GM18511 (cell line): ENCODE results near the gene MAP3K7CL.
A peak's percentile ranks its signal among the peaks of the same experiment; 100 is the strongest.
"Not testable (repeated sequence)": the region's sequence is repeated elsewhere in the genome, so short reads cannot be mapped to it uniquely, and the experiment has no call there.

Experiments
- ATAC-seq: cut with Tn5 transposase; IDR thresholded peaks from one replicate; pipeline ENCODE4 v1.9.1; 2021; ENCODE audit warnings: mild to moderate bottlenecking, moderate library complexity; ENCODE audit not compliant: unreplicated experiment

Gene MAP3K7CL

GRCh38 chr21:29133241-29133640, 2.8 kb downstream of the MAP3K7CL start:
- ATAC-seq, result no peak

GRCh38 chr21:29133796-29134195, 3.4 kb downstream of the MAP3K7CL start:
- no peak for ATAC-seq

- ATAC-seq, result no peak
Observed at GRCh38 chr21:29135481-29135880, 5.0 kb downstream of the MAP3K7CL start.

GRCh38 chr21:29136033-29136432, 5.6 kb downstream of the MAP3K7CL start:
- ATAC-seq, result no peak

GRCh38 chr21:29144736-29145353, 14.4 kb downstream of the MAP3K7CL start:
- ATAC-seq, result no peak

GRCh38 chr21:29145354-29145782, 14.9 kb downstream of the MAP3K7CL start:
- no peak for ATAC-seq

- ATAC-seq, result no peak
Observed at GRCh38 chr21:29145852-29146453, 15.5 kb downstream of the MAP3K7CL start.

GRCh38 chr21:29146726-29147125, 16.3 kb downstream of the MAP3K7CL start:
- ATAC-seq, result no peak

GRCh38 chr21:29148530-29148929, 18.1 kb downstream of the MAP3K7CL start:
- peak; percentile 63 for ATAC-seq

- ATAC-seq, result no peak
Observed at GRCh38 chr21:29149808-29150425, 19.5 kb downstream of the MAP3K7CL start.

- ATAC-seq, result no peak
Observed at GRCh38 chr21:29151931-29152330, 21.5 kb downstream of the MAP3K7CL start.

- ATAC-seq, result no peak
Observed at GRCh38 chr21:29152916-29153315, 22.5 kb downstream of the MAP3K7CL start.

- ATAC-seq, result no peak
Observed at GRCh38 chr21:29154270-29154669, 23.8 kb downstream of the MAP3K7CL start.

- ATAC-seq, result no peak
Observed at GRCh38 chr21:29155118-29155932, 24.9 kb downstream of the MAP3K7CL start.

GRCh38 chr21:29155933-29156260, 25.5 kb downstream of the MAP3K7CL start:
- no peak for ATAC-seq

- ATAC-seq, result no peak
Observed at GRCh38 chr21:29157080-29157479, 26.6 kb downstream of the MAP3K7CL start.

GRCh38 chr21:29159842-29160241, 29.4 kb downstream of the MAP3K7CL start:
- no peak for ATAC-seq

- ATAC-seq, result not testable (repeated sequence)
Observed at GRCh38 chr21:29162825-29163224, 32.4 kb downstream of the MAP3K7CL start.

GRCh38 chr21:29163341-29164115, 33.1 kb downstream of the MAP3K7CL start:
- ATAC-seq, result no peak

GRCh38 chr21:29164323-29164942, 34.0 kb downstream of the MAP3K7CL start:
- ATAC-seq, result no peak
